Gastrocnemius medialis (tissue), 4 donors: ENCODE data around the gene GABRE. TPM values are rescaled to one million over a fixed set of nuclear protein-coding genes. Genes with fewer than 3 reads are reported as not detected.

Experiments
- ATAC-seq, 2 donors: fragments of 150-250 bp; one replicate each; pipeline ENCODE4 v1.9.1; 2016
- DNase-seq, 2 donors: peaks; one replicate each; pipeline ENCODE4 v3.0.0-alpha.2; 2019
- H3K27ac ChIP-seq, 4 donors: fragments of 200-600 bp; sonication (generic); 1 replicate in 1 of 4; 2 replicates in 3 of 4; pipeline ENCODE4 v1.5.1; 2016 to 2018; ENCODE audit warnings: mild to moderate bottlenecking in 2 of 4, moderate library complexity in 1 of 4
- H3K27me3 ChIP-seq, 3 donors: fragments of 200-600 bp; sonication (generic) in 2 of 3; 1 replicate in 1 of 3; 2 replicates in 2 of 3; pipeline versions ENCODE4 v1.5.1 to v1.6.0; 2016 to 2019; ENCODE audit warnings: mild to moderate bottlenecking in 1 of 3, moderate library complexity in 1 of 3
- H3K36me3 ChIP-seq, 2 donors: fragments of 200-600 bp; sonication (generic) in 1 of 2; one replicate each; pipeline ENCODE4 v1.5.1; 2017 to 2018
- H3K4me1 ChIP-seq, 2 donors: fragments of 200-600 bp; sonication (generic) in 1 of 2; one replicate each; pipeline ENCODE4 v1.5.1; 2016 to 2017; ENCODE audit warnings: mild to moderate bottlenecking in 2 of 2
- H3K4me3 ChIP-seq, 4 donors: fragments of 200-600 bp; sonication (generic) in 3 of 4; 1 replicate in 1 of 4; 2 replicates in 3 of 4; pipeline ENCODE4 v1.5.1; 2016 to 2019; ENCODE audit warnings: mild to moderate bottlenecking in 2 of 4
- H3K9me3 ChIP-seq, 3 donors: fragments of 200-600 bp; sonication (generic) in 2 of 3; 1 replicate in 1 of 3; 2 replicates in 2 of 3; pipeline ENCODE4 v1.5.1; 2016 to 2019
- POLR2A ChIP-seq, 2 donors: fragments of 450-650 bp; IDR thresholded peaks; one replicate each; pipeline ENCODE4 v1.6.1; 2017; ENCODE audit warnings: antibody characterized with exemption in 2 of 2, mild to moderate bottlenecking in 2 of 2, moderate library complexity in 2 of 2
- in situ Hi-C, 4 donors: fragments of 200-750 bp; cut with MboI; loops; one replicate each; pipeline versions ENCODE4 v1.15.0 to v1.8.0; 2017; ENCODE audit warnings: low sequenced_read_pairs in 4 of 4
- intact Hi-C: fragments of 100-400 bp; cut with DNase I; formaldehyde crosslinking; loops from one replicate; pipeline ENCODE4 v1.15.1; 2023; ENCODE audit warnings: low total_unique reads
- total RNA-seq, 4 donors: library from RNA; depleted of rRNA; stranded (reverse); fragments of >200 nt; gene quantifications; one replicate each; pipeline versions ENCODE4 v1.1.0 to v1.2.3, GENCODE V29; 2016
- TF ChIP-seq, protein P1 (sequence below), 5 experiments: fragments of 450-650 bp in 3 of 5; fragments of 200-600 bp in 2 of 5; sonication (generic) in 2 of 5; IDR thresholded peaks in 4 of 5; conservative IDR thresholded peaks in 1 of 5; 1 replicate in 4 of 5; 2 replicates in 1 of 5; pipeline ENCODE4 v1.5.1; 2016 to 2019; ENCODE audit warnings: antibody characterized with exemption in 5 of 5, mild to moderate bottlenecking in 3 of 5, moderate library complexity in 3 of 5

The GABRE gene
- total RNA-seq, 4 donors from 2014 or later: 0.26 to 4.8 (median 2.3) TPM

DNA sequence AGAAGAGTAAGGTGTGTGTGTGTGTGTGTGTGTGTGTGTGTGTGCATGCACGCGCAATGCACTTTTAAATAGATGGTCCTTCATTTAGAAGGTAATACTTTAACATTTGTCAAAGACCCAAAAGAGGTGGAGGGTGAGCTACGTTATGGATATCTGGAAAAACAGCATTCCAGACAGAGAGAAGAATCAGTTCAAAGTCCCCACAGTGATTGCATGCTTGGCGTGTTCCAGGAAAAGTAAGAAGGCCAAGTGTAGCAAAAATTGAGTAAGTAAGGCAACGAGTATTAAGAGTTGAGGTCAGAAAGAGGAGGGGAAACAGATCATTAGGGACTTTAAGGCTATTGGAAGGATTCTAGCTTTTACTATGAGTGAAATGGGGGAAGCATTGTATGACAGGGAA, 21.9 kb upstream of the GABRE start:
- intact Hi-C loops (no loop called here), in situ Hi-C loops (no loop called here)
- H3K27me3 ChIP-seq: no peaks in the 10 kb centered on the region
- H3K9me3 ChIP-seq: no peaks in the 10 kb centered on the region
- no peaks in the 10 kb centered on the region for H3K36me3 ChIP-seq
- TF ChIP-seq POLR2A (IDR thresholded peaks at IDR 0.05): no peak
- TF ChIP-seq, protein P1, sequence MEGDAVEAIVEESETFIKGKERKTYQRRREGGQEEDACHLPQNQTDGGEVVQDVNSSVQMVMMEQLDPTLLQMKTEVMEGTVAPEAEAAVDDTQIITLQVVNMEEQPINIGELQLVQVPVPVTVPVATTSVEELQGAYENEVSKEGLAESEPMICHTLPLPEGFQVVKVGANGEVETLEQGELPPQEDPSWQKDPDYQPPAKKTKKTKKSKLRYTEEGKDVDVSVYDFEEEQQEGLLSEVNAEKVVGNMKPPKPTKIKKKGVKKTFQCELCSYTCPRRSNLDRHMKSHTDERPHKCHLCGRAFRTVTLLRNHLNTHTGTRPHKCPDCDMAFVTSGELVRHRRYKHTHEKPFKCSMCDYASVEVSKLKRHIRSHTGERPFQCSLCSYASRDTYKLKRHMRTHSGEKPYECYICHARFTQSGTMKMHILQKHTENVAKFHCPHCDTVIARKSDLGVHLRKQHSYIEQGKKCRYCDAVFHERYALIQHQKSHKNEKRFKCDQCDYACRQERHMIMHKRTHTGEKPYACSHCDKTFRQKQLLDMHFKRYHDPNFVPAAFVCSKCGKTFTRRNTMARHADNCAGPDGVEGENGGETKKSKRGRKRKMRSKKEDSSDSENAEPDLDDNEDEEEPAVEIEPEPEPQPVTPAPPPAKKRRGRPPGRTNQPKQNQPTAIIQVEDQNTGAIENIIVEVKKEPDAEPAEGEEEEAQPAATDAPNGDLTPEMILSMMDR (IDR thresholded peaks at IDR 0.05 in 4 of 5, conservative IDR thresholded peaks at IDR 0.05 in 1 of 5): no peak
- DNase-seq: no peak
- no peak overlapping the region for H3K27ac ChIP-seq
- no peak overlapping the region for H3K4me3 ChIP-seq
- ATAC-seq: no peak
- no peaks in the 10 kb centered on the region for H3K4me1 ChIP-seq

DNA sequence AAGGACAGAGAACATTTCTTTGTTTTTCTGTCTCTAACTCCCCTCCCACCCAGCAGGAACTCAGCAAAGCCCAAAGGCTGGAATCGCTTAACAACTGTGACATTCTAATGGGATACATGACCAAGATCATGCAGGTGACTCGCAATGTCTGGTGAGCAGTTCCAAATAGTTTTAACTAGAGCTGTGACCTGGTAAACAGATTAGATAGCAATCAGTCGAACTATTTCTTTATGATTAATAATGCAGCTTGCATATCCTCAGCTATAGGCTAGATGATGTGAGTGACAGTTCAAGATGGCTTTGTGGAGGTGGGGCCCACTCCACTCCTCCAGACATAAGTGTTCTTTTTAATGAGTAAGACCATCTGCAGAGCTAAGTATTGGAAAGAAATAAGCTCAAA, 20.0 kb upstream of the GABRE start:
- Histone ChIP-seq H3K27ac (no peak overlapping the region), H3K9me3 (no peaks in the 10 kb centered on the region), H3K4me1 (no peaks in the 10 kb centered on the region), H3K4me3 (no peak overlapping the region), H3K27me3 (no peaks in the 10 kb centered on the region), H3K36me3 (no peaks in the 10 kb centered on the region)
- no peak for TF ChIP-seq POLR2A (IDR thresholded peaks at IDR 0.05)
- TF ChIP-seq, protein P1 (IDR thresholded peaks at IDR 0.05 in 4 of 5, conservative IDR thresholded peaks at IDR 0.05 in 1 of 5): no peak
- in situ Hi-C loops (no loop called here), intact Hi-C loops (no loop called here)
- no peak for DNase-seq
- ATAC-seq: no peak

DNA sequence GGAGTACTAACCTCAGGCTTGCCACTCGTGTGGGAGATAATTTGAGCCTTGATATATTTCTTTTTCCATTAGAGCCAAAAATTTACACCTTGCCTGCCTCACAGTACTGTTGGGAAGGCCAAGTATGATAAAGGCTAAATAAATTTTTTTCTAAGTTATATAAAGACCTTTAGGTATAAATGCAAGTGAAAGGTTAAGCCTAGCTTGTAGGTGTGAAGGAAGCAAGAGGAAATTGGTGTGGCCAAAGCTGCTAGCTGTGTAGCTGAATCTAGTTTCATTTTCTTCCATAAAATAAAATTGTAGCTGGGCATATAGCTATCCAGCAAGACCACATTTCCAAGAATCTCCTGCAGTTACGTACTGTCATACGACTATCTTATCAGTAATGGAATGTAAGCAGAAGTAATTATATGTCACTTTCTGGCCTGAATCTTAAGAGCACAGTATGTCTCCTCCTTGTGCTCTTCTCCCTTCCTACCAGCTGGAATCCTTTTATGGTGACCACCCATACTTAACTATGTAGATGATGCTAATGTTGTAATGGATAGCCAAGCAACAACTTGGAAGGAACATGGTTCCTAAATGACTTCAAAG, 14.3 kb upstream of the GABRE start:
- H3K4me1 ChIP-seq: no peaks in the 10 kb centered on the region
- no peaks in the 10 kb centered on the region for H3K27me3 ChIP-seq
- H3K27ac ChIP-seq: no peak overlapping the region
- H3K4me3 ChIP-seq: no peak overlapping the region
- DNase-seq: no peak
- intact Hi-C loops (no loop called here), in situ Hi-C loops (no loop called here)
- no peaks in the 10 kb centered on the region for H3K9me3 ChIP-seq
- TF ChIP-seq, protein P1 (IDR thresholded peaks at IDR 0.05 in 4 of 5, conservative IDR thresholded peaks at IDR 0.05 in 1 of 5): no peak
- TF ChIP-seq POLR2A (IDR thresholded peaks at IDR 0.05): no peak
- no peak for ATAC-seq
- no peaks in the 10 kb centered on the region for H3K36me3 ChIP-seq

DNA sequence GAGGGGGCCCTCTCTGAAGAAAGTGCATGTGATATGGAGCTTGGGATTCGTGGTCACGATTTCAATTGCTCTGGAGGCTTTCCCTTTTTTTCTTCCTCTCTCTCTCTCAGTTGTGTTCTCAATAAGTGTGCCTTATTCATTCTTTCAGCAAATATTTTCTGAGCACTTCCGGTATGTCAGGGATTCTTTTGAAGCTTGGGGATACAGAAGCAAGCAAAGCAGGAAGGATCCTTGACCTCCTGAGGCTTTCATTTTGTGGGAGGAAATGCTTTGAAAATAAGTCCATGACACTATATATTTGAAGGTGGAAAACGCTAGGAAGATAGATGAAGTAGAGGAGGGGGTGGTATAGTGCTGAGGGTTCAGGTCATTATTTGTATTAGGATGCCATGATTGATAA, 12.6 kb upstream of the GABRE start:
- Histone ChIP-seq H3K27me3 (no peaks in the 10 kb centered on the region), H3K9me3 (no peaks in the 10 kb centered on the region), H3K4me1 (no peaks in the 10 kb centered on the region), H3K4me3 (no peak overlapping the region), H3K36me3 (no peaks in the 10 kb centered on the region), H3K27ac (no peak overlapping the region)
- in situ Hi-C loops (no loop called here), intact Hi-C loops (no loop called here)
- DNase-seq (no peak), ATAC-seq (no peak)
- TF ChIP-seq, protein P1 (IDR thresholded peaks at IDR 0.05 in 4 of 5, conservative IDR thresholded peaks at IDR 0.05 in 1 of 5): no peak
- TF ChIP-seq POLR2A (IDR thresholded peaks at IDR 0.05): no peak

DNA sequence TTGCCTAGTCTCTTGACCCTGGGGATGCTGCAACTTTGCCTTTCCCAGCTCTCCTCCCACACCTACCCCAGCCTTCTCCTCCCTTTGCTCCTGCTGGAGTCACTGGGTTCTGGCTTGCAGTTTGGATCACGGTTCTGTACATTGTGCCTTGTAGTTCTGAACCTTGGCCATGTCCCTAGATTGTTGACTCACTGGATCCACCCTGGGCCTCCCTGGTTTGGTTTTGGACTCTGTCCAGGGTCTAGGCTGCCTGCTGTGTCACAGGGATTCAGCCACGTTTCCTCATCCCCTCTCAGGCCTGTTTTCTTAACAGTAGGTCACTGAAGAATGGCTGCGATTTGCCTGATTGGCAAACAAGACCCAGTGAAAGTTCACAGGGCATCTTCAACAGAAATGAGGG, 11.5 kb upstream of the GABRE start:
- Histone ChIP-seq H3K36me3 (no peaks in the 10 kb centered on the region), H3K4me1 (no peaks in the 10 kb centered on the region), H3K4me3 (no peak overlapping the region), H3K9me3 (no peaks in the 10 kb centered on the region), H3K27ac (no peak overlapping the region), H3K27me3 (no peaks in the 10 kb centered on the region)
- intact Hi-C loops (no loop called here), in situ Hi-C loops (no loop called here)
- peak in 1 of 2 donors; percentile 28 for DNase-seq
- TF ChIP-seq POLR2A (IDR thresholded peaks at IDR 0.05): no peak
- TF ChIP-seq, protein P1 (IDR thresholded peaks at IDR 0.05 in 4 of 5, conservative IDR thresholded peaks at IDR 0.05 in 1 of 5): no peak
- ATAC-seq: no peak
